ENCODE data around the gene PELO. TPM values are rescaled to one million over a fixed set of nuclear protein-coding genes. Genes with fewer than 3 reads are reported as not detected.

Gene PELO
- total RNA-seq, 1 donor from 2014 or later = 10.6 TPM

GRCh38 chr5:52779213-52779612, 8.5 kb upstream of the PELO start:
- DNase-seq (ENCODE audit: low read depth) = no peak
- TF ChIP-seq CTCF (conservative IDR thresholded peaks at IDR 0.05; ENCODE audit: low read depth, low read length) = no peak
- H3K4me3 ChIP-seq (ENCODE audit: low read depth, low read length) = no peak overlapping the region

- TF ChIP-seq CTCF (conservative IDR thresholded peaks at IDR 0.05; ENCODE audit: low read depth, low read length) = no peak
- H3K4me3 ChIP-seq (ENCODE audit: low read depth, low read length) = no peak overlapping the region
- no peak for DNase-seq (ENCODE audit: low read depth)
These were observed 4.3 kb upstream of the PELO start for GRCh38 chr5:52783226-52783959.

- TF ChIP-seq CTCF (conservative IDR thresholded peaks at IDR 0.05; ENCODE audit: low read depth, low read length) = no peak
- H3K4me3 ChIP-seq (ENCODE audit: low read depth, low read length) = no peak overlapping the region
- no peak for DNase-seq (ENCODE audit: low read depth)
These were observed 3.0 kb upstream of the PELO start for GRCh38 chr5:52784737-52785136.

- TF ChIP-seq CTCF (conservative IDR thresholded peaks at IDR 0.05; ENCODE audit: low read depth, low read length) = no peak
- no peak overlapping the region for H3K4me3 ChIP-seq (ENCODE audit: low read depth, low read length)
- no peak for DNase-seq (ENCODE audit: low read depth)
These were observed 1.3 kb upstream of the PELO start for GRCh38 chr5:52786391-52786790.

- DNase-seq (ENCODE audit: low read depth) = no peak
- peak overlapping the region; percentile 63 for H3K4me3 ChIP-seq (ENCODE audit: low read depth, low read length)
- peak; percentile 71 for TF ChIP-seq CTCF (conservative IDR thresholded peaks at IDR 0.05; ENCODE audit: low read depth, low read length)
These were observed 642 bp upstream of the PELO start for GRCh38 chr5:52786949-52787599.

GRCh38 chr5:52788505-52788821, 747 bp downstream of the PELO start:
- TF ChIP-seq CTCF (conservative IDR thresholded peaks at IDR 0.05; ENCODE audit: low read depth, low read length) = no peak
- peak overlapping the region; percentile 63 for H3K4me3 ChIP-seq (ENCODE audit: low read depth, low read length)
- no peak for DNase-seq (ENCODE audit: low read depth)

- TF ChIP-seq CTCF (conservative IDR thresholded peaks at IDR 0.05; ENCODE audit: low read depth, low read length) = no peak
- no peak for DNase-seq (ENCODE audit: low read depth)
- H3K4me3 ChIP-seq (ENCODE audit: low read depth, low read length) = peak overlapping the region; percentile 63
These were observed 1.7 kb downstream of the PELO start for GRCh38 chr5:52789378-52789777.
